ENCODE measurements around the gene FADS6.

- TF ChIP-seq CTCF (IDR thresholded peaks at IDR 0.05) (no peak), POLR2AphosphoS5 (IDR thresholded peaks at IDR 0.05; ENCODE audit: low read depth, low read length) (no peak), TCF7L2 (IDR thresholded peaks at IDR 0.05; ENCODE audit: low read depth, low read length) (no peak), REST (IDR thresholded peaks at IDR 0.05; ENCODE audit: insufficient read depth in 1 of 2, low read depth in 2 of 2, low read length in 1 of 2) (no peak)
These were observed 42.5 kb downstream of the FADS6 start for GRCh38 chr17:74850914-74851313.

Data from Panc1 (cell line).